ENCODE data around the gene ZBED4.

- no peak for TF ChIP-seq POLR2A (IDR thresholded peaks at IDR 0.05; ENCODE audit: low read length)
- TF ChIP-seq GATA1 (IDR thresholded peaks at IDR 0.05; ENCODE audit: low read depth, low read length) = no peak
Observed at GRCh38 chr22:49823289-49824045, 30.2 kb upstream of the ZBED4 start.
